NOMO-1 treated with dmso at 0.1 percent for 144 hours (cell line): Measurements from ENCODE around the gene PDE4D.
"Not testable (repeated sequence)": the region's sequence is repeated elsewhere in the genome, so short reads cannot be mapped to it uniquely, and the experiment has no call there.

Experiments
- DNase-seq: peaks from one replicate; lab custom pipeline; 2025; ENCODE audit not compliant: unreplicated experiment; lab: John Stamatoyannopoulos, UW

The PDE4D gene

GRCh38 chr5:59439303-59439702 lies 454.2 kb downstream of the PDE4D start:
- no peak for DNase-seq

- no peak for DNase-seq
These were observed 456.4 kb downstream of the PDE4D start for GRCh38 chr5:59437176-59437575.

- no peak for DNase-seq
These were observed 457.0 kb downstream of the PDE4D start for GRCh38 chr5:59436364-59437148.

GRCh38 chr5:59433174-59433573 lies 460.4 kb downstream of the PDE4D start:
- no peak for DNase-seq

GRCh38 chr5:59430066-59430685 lies 463.4 kb downstream of the PDE4D start:
- no peak for DNase-seq

- DNase-seq: no peak
These were observed 465.1 kb downstream of the PDE4D start for GRCh38 chr5:59428391-59428790.

- DNase-seq: no peak
These were observed 469.0 kb downstream of the PDE4D start for GRCh38 chr5:59424515-59424914.

GRCh38 chr5:59423021-59423420 lies 470.5 kb downstream of the PDE4D start:
- DNase-seq: no peak

GRCh38 chr5:59421986-59422941 lies 471.3 kb downstream of the PDE4D start:
- no peak for DNase-seq

- no peak for DNase-seq
These were observed 472.9 kb downstream of the PDE4D start for GRCh38 chr5:59420596-59420995.

- DNase-seq: no peak
These were observed 474.7 kb downstream of the PDE4D start for GRCh38 chr5:59418808-59419207.

- DNase-seq: no peak
These were observed 477.1 kb downstream of the PDE4D start for GRCh38 chr5:59416451-59416850.

GRCh38 chr5:59416026-59416425 lies 477.5 kb downstream of the PDE4D start:
- no peak for DNase-seq

- DNase-seq: no peak
These were observed 481.1 kb downstream of the PDE4D start for GRCh38 chr5:59412428-59412827.

GRCh38 chr5:59408997-59409396 lies 484.5 kb downstream of the PDE4D start:
- DNase-seq: not testable (repeated sequence)

GRCh38 chr5:59407967-59408366 lies 485.6 kb downstream of the PDE4D start:
- no peak for DNase-seq

GRCh38 chr5:59401637-59402036 lies 491.9 kb downstream of the PDE4D start:
- DNase-seq: no peak

GRCh38 chr5:59394956-59395355 lies 498.6 kb downstream of the PDE4D start:
- DNase-seq: not testable (repeated sequence)

GRCh38 chr5:59393585-59394420 lies 499.7 kb downstream of the PDE4D start:
- DNase-seq: no peak

GRCh38 chr5:59391576-59391975 lies 501.9 kb downstream of the PDE4D start:
- no peak for DNase-seq

- no peak for DNase-seq
These were observed 502.5 kb downstream of the PDE4D start for GRCh38 chr5:59390989-59391388.
